HUES6 (cell line): ENCODE results near the gene FAAH.

ENCODE experiments used
- H3K27ac ChIP-seq: 2 replicates; pipeline ENCODE4 v1.7.0; 2013; ENCODE audit warnings: low read depth, mild to moderate bottlenecking, low read length, inconsistent platforms
- H3K27me3 ChIP-seq: 2 replicates; pipeline ENCODE4 v1.6.1; 2013; ENCODE audit warnings: low read length; ENCODE audit not compliant: control insufficient read depth, insufficient read depth
- H3K36me3 ChIP-seq: 2 replicates; pipeline ENCODE4 v1.6.1; 2013; ENCODE audit warnings: low read length; ENCODE audit not compliant: control insufficient read depth, insufficient read depth
- H3K4me1 ChIP-seq: 2 replicates; pipeline ENCODE4 v1.6.1; 2013; ENCODE audit warnings: low read length; ENCODE audit not compliant: control insufficient read depth, insufficient read depth
- H3K4me3 ChIP-seq: 2 replicates; pipeline ENCODE4 v1.5.1; 2013; ENCODE audit warnings: low read depth, low read length
- H3K9ac ChIP-seq: one replicate; pipeline ENCODE4 v1.6.1; 2013; ENCODE audit warnings: mild to moderate bottlenecking, low read length
- H3K9me3 ChIP-seq: 2 replicates; pipeline ENCODE4 v1.6.1; 2013; ENCODE audit warnings: low read depth, low read length; ENCODE audit not compliant: control insufficient read depth, insufficient read depth

FAAH gene

GRCh38 chr1:46461809-46462448 lies 67.8 kb downstream of the FAAH start:
- Histone ChIP-seq H3K4me1 (peaks cover 45% of the 10 kb centered on the region), H3K9ac (no peak overlapping the region), H3K9me3 (no peaks in the 10 kb centered on the region), H3K4me3 (no peak overlapping the region), H3K27me3 (peaks cover 96% of the 10 kb centered on the region), H3K36me3 (no peaks in the 10 kb centered on the region), H3K27ac (no peak overlapping the region)
